Subcutaneous adipose tissue (tissue), 4 donors: ENCODE measurements around the gene CYTH3. TPM values are rescaled to one million over a fixed set of nuclear protein-coding genes. Genes with fewer than 3 reads are reported as not detected.

Source experiments
- total RNA-seq, 4 donors: library from RNA; depleted of rRNA; stranded (reverse); fragments of >200 nt; gene quantifications; one replicate each; pipeline ENCODE4 v1.1.0, GENCODE V29; 2016
- TF ChIP-seq, protein P1 (sequence below): fragments of 450-650 bp; IDR thresholded peaks from one replicate; pipeline ENCODE4 v1.5.1; 2016; ENCODE audit warnings: low read depth, mild to moderate bottlenecking, control low read depth, antibody characterized with exemption, moderate library complexity

CYTH3 gene
- total RNA-seq, 4 donors from 2014 or later: 23.6 to 84.0 (median 34.8) TPM

DNA sequence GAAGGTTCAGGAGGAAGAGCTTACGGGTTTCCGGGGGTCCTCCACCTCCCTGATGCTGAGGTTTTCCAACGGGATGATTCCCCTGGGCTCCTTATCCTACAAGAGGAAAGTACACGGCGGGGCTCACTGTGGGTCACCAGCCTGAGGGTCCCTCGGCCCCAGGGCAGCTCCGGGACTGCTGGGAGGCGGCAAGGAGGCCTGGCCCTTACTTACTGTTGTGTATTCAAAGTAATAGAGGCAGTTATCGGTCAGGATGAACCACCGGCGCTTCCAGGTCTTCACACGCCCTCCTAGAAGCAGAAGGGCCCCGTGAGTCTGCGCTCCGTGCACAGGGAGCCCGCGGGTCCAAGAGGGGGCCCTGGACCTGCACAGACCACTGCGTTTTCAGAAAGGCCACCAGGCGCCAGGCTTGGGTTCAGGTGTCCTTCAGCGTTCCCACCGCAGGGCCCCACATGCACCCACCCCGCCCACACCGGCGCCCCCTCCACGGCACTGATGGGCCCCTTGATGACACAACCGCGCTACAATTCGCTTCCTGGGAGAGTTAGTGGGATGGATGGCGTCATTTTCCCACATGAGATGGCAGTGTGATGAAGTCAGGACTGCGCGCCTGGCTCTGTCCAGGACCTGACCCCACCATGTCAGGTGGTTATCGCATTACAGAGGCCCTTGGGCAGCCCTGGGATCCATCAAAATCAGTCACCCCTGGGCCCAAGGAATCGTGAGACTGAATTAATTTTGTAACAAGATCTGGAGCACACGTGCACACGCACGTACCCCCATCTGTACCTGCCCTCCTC, 106.7 kb downstream of the CYTH3 start:
- TF ChIP-seq, protein P1, sequence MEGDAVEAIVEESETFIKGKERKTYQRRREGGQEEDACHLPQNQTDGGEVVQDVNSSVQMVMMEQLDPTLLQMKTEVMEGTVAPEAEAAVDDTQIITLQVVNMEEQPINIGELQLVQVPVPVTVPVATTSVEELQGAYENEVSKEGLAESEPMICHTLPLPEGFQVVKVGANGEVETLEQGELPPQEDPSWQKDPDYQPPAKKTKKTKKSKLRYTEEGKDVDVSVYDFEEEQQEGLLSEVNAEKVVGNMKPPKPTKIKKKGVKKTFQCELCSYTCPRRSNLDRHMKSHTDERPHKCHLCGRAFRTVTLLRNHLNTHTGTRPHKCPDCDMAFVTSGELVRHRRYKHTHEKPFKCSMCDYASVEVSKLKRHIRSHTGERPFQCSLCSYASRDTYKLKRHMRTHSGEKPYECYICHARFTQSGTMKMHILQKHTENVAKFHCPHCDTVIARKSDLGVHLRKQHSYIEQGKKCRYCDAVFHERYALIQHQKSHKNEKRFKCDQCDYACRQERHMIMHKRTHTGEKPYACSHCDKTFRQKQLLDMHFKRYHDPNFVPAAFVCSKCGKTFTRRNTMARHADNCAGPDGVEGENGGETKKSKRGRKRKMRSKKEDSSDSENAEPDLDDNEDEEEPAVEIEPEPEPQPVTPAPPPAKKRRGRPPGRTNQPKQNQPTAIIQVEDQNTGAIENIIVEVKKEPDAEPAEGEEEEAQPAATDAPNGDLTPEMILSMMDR: no peak

DNA sequence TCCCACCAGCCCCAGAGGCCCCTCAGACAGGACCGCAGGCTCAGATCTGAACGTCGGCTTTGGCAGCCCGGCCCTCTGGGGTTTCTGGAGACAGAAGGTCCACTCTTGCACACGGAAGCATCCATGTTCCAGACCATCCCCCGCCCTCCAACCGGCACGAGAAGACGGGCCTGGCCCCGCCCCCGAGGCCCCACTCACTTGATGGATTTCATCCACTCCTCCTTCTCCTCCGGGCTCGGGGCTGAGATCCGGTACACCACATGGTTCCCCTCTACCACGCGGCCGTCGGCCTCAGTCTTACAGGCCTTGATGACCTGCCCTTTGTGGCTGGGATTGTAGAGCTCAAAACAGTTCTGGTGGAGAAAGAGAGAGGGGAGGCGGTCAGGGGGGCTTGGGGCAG, 107.3 kb downstream of the CYTH3 start:
- TF ChIP-seq, protein P1: no peak

DNA sequence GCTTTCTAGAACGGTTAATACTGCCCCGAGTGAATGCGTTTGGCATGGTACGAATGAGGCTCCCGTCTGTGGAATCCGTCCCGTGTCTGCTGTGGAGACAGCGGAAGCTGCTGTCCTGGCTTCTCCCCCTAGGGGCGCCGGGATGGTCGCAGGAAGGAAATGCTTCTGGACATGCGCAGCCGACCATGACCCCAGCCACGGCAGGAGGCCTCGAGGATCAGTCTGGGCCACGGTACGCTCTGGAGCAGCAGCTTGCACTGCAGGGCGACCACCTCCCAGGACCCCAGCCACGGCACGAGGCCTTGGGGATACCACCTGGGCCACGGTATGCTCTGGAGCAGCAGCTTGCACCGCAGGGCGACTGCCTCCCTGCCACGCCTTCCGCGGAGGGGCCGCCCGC, 107.9 kb downstream of the CYTH3 start:
- TF ChIP-seq, protein P1: no peak

DNA sequence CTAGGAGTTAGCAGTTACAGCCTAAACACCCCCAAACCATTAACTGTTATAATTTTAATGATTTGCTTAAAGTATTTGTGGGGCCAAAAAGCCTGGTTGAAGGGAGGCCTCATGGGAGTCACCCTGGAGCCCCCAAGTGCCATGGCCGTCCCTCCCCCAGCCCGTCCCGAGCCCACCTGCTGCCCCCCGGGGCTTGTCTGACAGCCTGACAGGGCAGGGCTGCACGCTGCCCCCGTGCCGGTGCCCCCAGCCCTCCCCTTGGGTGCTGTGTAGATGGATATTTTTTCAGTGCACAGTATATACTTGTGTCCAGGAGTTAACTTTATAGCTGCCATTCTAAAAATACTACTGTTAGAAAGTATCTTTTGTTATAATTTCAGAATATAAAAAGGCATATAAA, 108.4 kb downstream of the CYTH3 start:
- TF ChIP-seq, protein P1: no peak

DNA sequence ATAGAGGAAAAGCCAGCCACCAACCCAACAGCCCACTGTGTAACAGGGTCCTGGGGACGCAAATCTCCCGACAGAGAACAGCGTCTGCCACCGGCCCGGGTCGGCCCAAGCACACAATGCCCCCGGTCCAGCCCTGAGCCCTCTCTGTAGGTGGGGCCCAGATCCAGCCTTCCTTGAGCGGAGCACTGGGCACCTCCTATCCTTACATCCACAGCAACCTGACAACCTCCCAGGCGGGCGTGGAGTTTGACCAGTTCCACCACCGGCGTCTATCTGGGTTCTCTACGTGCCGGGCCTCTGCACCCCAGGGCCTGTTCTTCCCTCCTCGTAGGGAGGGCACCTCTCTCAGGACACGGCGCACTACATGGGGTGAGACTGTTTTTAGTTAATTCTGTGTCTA, 109.0 kb downstream of the CYTH3 start:
- TF ChIP-seq, protein P1: no peak

DNA sequence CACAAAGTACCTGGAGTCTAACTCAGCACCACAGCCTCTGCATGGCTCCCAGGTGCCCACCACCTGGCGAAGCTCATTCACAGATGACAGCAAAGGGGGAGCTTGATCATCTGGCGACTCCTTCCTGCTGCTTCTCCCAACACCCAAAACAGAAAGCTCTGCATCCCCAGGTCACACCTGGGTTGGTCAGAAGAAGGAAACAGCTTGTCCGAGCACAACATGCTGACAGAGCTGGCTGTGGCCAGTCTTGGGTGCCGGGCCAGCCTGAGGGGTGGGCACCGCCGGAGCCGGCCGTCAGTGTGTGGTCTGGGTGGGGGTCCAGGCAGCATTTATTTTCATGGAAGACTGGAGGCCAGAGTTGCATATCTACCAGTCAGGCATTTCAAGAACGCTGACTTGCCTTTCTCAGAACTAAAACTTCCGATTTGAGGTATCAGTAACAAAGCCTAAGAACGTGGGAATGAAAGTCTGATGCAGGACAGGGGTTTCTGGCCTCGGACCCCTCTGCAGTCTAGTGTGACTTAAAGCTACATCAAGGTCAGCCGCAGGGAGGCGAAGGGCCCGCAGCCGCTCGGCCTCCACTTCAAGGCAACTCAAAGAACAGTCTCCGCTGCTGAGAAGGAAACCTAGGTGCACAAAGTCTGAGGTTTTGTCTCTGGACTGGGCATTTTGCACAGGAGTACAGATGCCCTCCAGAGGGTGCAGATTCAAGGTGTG, 109.6 kb downstream of the CYTH3 start:
- TF ChIP-seq, protein P1: no peak

DNA sequence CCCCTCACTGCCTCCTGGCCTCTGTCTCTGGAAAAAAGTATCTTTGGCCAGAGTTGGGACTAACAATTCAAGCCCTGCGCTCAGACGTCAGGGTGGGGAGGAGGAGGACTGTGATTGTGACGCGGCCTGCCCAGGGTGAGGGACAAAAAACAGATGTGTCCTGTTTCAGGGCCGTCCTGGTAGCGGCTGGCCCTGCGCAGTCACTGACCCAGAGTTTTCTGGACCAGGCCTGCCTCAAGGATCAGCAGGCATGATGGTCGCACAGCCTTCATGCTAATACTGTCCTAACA, 110.1 kb downstream of the CYTH3 start:
- TF ChIP-seq, protein P1: no peak
